COLO829 (cell line): ENCODE data around the gene ABCA2.
"Not testable (repeated sequence)": the region's sequence is repeated elsewhere in the genome, so short reads cannot be mapped to it uniquely, and the experiment has no call there.

Experiments
- DNase-seq: peaks from one replicate; pipeline ENCODE4 v3.0.0; 2012; ENCODE audit warnings: low spot score

Gene ABCA2

DNA sequence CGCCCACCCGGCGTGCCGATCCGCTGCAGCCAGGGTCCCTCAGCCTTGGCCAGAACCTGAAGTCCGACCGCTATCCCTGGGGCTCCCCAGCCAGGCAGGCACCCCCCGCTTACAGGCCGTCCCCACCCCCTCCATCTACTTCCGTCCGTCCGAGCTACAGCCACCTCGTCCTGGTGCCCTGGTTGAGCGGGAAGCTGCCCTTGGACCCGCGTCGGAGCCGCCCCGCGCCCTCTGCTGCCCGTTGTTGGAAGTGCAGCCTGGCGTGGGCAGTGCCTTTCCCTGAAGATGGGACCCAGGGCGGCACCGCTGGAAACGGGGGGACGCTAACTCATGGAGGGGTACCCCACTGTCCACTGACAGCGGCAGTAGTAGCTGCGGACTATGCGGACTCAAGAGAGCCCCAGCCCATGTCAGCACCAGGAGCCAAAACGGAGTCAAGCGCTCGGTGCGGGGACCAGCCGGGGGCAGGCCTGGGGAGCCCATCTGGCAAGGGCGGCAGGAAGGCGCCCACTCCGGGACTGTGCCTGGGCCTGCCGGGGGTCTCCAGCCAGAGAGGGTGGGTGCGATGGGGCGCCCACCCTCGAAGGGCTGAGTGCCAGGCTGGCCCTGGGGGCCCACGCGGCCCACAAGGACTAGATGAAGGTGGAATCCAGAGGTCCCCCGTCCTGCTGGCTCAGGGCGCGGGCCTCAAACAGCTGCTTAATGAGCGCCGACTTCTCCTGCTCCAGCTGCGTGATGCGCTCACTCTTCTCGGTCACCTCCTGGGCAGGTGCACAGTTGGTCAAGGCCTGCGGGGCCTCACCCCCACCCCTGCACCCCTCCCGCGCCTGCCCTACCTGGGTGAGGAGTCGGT is 36.2 kb upstream of the ABCA2 start:
- DNase-seq: peak; percentile 64

DNA sequence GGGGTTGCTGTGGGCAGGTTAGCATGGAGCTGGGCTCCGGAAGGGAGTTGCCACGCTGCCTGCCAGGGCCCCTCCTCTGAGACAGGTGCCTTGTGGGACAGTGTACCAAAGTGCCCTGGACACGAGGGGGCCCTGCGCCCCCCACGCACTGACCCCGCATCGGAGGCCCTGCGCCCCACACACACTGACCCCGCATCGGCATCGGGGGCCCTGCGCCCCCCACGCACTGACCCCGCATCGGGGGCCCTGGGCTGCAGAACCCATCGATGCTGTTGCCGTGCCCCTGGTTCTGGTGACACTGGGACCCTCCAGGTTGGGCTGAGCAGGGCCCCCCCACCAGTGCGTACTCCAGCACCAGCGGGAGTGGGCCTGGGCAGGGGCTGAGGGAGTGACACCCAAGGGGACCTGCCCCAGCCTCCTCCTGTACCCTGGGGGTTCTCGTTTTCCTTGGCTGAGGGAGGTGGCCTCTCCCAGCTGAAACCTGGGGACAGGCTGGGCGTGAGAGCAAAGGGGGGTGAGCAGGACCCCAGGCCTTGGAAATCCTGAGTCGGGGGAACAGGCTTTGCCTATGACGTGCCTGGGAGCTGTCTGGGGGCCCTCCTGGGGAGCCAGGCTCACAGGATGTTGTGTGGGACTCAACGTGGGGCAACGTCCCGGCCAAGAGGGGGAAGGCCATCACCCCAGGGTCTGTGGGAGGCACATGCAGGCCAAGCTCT is 35.4 kb upstream of the ABCA2 start:
- no peak for DNase-seq

DNA sequence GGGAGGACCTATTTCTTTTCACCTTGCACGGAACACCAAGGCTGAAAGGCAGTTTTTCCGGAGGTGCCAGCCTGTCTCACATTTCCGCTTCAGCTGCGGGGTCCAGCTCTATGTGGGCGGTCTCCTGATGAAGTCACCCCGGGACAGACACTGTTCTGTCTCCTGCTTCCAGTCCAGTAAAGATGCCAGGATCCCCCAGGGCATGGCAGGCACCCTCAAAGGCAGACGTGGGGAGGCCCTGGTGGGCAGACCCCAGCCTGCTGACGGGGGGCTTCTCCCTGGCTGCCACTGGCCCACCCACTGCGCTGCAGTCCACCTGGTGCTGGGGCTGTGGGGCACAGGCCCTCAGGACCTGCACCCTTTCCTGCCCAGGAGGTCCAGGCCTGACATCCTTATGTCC is 34.8 kb upstream of the ABCA2 start:
- not testable (repeated sequence) for DNase-seq

DNA sequence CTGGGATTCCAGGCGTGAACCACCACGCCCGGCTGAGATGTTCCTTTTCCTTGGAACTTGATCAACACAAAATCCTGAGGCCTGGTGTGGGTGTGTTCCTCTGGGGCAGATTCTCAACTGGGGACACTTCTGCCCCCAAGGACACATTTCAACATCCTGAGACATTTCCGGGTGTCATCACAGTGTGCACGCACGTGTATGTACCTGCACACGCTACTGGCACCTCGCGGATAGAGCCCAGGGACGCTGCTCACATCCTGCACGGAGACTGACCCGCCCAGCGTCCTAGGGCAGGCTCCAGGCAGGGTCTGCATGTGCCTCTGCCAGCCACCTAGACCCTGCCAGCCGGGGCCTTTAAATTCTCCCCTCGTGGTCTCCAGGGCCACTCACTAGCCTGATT is 34.3 kb upstream of the ABCA2 start:
- DNase-seq: no peak

DNA sequence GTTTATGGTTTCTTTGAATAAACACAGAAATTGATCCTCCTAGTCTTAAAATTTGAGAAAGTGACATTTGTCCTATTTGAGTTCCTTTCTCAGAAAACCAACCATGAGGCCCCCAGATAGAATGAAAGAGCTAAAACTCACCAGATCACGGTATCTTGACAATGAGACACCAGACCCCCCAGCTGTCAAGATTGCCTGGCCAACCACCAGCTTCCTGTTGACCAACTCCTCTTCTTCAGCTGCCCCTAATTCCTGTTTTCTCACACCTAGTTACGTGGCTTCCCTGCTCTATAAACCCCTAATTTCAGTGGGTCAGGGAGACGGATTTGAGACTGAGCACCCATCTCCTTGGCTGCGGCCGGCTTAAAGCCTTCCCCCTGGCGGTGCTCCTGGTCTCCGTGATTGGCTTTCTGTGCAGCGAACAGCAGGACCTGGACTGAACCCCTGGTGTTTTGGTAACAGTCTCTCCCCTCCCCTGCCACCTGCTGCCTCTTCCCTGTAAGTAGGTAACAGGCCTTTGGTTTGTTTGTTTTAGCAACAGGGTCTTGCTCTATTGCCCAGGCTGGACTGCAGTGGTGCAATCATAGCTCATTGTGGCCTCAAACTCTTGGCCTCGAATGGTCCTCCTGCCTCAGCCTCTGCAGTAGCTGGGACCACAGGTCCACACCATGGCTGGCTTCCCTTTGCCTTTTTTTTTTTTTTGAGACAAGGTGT is 30.6 kb upstream of the ABCA2 start:
- no peak for DNase-seq

DNA sequence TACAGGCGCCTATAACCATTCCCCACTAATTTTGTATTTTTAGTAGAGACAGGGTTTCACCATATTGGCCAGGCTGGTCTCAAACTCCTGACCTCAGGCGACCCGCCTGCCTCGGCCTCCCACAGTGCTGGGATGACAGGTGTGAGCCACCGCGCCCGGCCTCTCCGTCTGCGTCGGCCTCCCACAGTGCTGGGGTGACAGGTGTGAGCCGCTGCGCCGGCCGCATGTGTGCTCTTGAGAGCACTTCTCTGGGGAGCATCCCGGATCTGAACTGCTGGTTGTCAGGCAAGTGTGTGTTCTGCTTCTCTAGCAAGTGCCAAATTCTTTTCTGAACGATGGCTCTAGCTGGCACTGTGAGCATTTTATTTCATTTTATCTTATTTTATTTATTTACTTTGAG is 29.5 kb upstream of the ABCA2 start:
- DNase-seq: no peak

DNA sequence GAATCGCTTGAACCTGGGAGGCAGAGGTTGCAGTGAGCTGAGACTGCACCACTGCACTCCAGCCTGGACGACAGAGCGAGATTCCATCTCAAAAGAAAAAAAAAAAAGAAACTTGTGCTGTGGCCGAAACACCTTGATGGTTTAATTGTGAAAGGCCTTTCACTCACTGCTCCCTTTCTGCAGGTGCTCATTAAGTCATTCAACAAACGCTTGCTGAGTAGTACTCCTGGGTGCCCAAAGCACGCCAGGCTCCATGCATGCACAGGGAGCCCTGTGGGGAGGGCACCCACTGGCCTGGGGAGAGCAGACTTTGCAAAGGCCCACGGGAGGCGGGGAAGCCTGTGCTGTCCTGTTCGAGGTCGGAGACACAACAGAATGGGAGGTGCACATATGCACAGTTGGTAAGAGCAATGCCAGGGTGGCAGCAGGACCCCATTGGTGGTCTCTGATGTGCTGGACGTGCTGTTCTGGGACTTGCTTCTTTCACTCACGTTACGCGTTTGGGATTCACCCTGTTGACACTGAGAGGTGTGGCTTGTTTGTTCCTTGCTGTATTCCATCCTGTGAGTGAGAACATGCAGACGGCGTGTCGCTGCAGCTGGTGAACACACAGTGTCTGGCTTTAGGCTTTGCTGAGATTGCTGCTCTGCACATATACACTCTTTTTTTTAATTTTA is 28.8 kb upstream of the ABCA2 start:
- no peak for DNase-seq

DNA sequence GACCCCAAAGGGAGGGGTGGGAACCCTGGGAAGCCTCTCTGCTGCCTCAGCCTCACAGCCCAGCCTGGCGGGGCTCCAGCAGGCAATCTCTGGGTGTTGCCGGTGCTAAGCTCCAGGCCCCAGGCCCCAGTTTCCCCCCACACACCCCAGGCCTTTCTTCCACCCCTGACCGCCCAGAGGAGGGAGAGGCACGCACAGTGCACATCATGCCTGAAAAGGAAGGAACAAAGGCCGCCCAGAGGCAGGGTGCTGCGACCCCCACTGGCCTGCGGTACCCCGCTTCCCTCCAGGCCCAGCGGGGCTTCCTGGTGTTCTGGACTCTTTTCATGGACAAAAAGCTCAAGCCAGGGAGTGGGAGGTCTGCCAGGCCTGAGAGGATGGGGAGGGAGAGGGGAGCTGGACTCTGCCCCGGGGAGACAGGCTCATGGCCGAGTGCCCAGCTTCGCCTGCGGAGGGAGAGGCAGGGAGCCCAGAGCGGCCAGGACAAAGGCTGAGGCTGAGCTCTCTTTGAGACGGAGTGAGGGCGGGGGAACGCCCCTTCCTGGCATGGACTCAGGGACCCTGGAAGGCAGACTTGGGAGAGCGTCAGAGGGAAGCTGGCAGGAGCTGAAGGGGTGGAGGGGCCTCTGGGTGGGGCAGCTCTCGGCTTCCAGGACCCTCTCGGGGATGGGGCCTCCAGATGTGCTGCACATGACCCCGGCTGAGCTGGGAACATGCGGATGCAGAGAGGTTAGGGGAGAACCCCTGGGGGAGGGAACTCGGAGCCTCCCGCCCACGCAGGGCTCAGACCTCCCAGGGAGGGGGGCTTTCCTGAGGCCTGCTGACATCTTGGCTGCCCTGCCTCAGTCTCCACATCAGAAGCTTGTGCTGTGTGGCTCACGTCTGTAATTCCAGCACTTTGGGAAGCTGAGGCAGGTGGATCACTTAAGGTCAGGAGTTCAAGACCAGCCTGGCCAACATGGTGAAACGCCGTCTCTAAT is 27.6 kb upstream of the ABCA2 start:
- peak; percentile 67 for DNase-seq

DNA sequence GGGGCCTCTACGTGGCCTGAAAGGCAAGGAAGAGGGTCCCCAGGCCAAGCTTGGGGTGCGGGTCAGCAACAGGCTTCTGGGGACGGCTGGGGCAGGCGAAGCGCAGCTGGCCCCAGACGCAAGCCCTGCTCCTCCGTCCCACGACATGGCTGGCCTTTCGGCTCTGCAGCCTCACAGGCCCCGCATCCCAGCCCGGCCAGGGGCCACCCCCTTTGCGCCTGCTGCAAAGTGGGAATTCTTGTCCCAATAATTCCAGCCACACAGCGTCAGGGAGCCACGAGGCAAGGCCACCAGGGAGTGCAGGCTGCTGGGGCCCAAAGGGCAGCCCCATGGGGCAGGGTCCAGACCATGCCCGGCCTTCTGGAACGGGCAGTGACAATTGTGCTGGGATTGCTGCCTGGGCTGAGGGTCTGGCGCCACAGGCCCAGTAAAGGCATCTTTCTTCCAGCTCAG is 26.9 kb upstream of the ABCA2 start:
- DNase-seq: no peak

DNA sequence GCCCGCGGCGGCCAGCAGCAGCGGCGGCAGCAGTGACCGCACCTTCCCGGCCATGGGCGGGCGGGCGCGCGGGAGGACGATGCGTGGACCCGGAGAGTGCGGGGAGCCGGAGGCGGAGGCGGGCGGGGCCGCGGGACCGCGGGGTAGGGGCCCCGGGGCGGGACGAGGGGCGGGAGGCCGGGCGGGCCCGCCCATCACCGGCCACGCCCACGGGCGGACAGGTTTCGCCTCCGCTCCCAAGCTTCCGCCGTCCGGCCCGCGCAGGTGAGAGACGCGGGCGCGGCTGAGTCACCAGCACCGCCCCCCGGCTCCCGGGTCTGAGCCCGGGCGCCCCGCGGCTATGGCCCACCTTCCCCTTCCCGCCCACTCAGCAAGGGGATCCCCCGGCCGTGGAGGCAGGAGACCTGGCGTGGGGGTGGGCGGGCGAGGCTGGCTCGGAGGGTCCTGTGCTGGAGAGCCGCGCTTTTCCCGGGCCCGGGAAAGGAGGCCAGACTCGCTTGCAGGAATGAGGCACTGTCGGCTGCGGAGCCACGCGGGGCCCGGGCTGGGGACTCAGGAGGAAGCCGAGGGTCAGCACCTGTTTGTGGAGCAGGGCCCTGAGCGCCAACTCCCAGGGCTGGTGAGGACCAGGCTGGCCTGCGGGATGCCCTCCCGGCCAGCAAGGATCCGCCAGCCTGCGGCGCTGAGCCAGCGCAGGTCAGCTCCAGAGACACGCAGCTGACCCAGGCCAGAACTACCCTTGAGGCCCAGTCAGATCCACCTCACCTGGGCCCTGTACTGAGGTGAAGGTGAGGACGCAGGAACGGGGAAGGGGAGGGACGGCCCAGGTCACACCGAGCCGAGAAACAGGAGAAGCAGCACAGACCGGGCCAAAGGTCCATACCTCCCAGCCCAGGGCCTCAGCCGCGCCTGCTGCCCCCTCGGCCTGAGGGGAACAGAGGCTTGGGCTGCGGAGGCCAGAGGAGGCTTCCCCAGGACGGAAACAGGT is 26.2 kb upstream of the ABCA2 start, which contains the start of gene ENTPD2:
TSS of gene ENTPD2 (minus strand) at position 118 of the 988 bp plus-strand sequence. CDS start at position 54, 64 bp downstream.
- no peak for DNase-seq

DNA sequence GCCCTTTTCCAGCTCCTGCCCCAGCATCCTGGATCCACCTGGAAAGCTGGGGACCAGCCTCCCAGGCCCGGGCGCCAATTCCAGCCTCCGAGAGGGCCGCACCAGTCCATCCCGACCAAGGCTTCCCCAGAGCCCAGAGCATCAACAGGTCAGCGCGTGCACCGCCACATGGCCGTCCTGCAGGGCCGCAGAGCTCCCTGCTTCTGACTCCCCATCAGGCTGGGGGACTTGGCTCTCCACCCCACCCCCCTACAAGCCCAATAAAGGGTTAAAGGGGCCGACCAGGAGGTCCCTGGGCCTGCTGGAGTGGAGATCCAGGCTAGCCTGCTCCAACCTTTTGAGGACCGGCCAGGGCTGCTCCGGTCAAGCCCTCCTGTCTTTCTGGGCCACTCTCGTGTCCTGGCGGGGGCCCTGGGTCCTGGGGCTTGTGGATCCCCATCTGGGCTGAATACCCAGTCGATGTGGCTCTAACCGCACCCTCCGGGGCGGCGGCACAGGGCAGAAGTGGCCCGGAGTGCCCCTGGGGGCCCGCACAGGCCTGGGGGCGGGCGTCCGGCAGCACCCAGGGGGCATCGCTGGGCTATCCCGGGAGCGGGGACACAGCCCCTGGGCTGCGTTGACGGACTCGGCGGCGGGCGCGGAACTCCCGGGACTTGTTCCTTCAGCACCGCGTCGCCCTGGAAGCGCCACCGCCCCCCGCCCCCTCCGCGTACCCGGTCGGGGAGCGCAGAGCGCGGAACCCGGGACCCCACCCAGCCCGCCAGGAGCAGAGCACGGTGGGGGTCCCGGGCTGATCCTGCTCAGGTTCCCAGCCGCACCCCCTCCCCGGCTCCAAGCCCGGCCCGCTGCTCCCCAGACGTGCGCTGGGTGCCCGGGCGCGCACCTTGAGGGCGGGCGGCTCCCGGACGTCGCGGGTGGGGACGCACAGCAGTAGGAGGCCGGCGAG is 25.2 kb upstream of the ABCA2 start:
- DNase-seq: no peak

DNA sequence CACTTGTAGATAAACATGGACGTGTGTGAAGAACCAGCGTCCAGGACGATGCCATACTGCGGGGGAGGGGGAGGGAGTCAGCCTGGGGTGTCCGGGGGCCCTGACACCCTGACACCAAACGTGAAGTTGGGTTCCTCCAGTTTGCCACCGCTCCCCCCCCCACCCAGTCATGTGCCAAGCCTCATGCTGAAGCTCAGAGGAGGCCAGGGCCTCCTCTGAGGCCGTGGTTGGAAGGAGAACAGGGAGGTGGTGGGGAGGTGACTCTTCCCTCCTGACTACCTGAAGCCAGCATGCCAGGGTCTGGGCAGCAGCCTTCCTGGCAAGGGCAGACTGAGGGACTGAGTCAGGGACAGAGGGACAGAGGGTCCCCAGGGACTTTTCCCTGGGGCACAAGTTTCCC is 24.3 kb upstream of the ABCA2 start:
- no peak for DNase-seq

DNA sequence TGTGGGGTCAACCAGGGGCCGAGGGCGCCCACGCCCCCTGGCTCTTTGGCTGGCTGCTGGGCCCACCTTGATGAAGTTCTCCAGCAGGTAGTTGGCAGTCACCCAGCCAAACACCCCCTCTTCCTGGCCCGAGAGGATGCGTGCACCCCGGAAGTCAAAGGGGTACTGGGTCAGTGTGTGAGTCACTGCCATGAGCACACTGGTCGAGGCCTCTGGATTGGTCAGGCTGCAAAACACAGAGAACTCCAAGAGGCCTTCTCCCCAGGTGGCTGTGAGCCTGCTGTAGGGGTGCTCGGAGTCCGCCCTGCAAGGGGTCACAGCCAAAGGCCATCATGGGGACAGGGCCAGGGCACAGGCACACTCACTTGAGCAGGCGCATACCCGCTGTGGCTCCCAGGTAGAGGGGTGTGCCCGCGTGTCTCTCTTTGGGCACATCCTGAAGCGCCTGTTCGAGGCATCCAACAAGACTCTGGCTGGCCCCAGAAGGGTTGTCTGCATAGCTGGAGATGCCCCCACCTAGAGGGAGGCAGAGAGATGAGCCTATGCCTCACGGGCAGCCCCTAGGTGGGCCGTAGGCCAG is 23.2 kb upstream of the ABCA2 start:
- no peak for DNase-seq

DNA sequence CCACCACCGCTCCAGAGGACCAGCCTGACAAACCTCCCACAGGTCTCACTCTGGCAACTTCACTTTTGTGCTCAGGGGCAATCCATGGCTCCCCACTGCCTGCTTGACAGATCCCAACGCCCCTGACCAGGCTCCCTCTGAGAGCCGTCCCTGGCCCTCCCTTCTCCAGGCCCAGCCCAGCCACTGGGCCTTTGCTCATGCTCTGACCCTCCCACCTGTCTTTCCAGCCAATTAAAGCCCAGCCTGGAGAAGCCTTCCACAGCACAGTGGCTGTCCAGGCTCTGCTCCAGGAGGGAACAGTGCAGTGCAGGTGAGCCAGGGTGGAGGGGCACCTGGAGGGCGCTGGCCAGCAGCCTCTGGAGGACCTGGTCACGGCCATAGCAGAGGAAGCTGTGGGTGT is 22.5 kb upstream of the ABCA2 start:
- DNase-seq: no peak

DNA sequence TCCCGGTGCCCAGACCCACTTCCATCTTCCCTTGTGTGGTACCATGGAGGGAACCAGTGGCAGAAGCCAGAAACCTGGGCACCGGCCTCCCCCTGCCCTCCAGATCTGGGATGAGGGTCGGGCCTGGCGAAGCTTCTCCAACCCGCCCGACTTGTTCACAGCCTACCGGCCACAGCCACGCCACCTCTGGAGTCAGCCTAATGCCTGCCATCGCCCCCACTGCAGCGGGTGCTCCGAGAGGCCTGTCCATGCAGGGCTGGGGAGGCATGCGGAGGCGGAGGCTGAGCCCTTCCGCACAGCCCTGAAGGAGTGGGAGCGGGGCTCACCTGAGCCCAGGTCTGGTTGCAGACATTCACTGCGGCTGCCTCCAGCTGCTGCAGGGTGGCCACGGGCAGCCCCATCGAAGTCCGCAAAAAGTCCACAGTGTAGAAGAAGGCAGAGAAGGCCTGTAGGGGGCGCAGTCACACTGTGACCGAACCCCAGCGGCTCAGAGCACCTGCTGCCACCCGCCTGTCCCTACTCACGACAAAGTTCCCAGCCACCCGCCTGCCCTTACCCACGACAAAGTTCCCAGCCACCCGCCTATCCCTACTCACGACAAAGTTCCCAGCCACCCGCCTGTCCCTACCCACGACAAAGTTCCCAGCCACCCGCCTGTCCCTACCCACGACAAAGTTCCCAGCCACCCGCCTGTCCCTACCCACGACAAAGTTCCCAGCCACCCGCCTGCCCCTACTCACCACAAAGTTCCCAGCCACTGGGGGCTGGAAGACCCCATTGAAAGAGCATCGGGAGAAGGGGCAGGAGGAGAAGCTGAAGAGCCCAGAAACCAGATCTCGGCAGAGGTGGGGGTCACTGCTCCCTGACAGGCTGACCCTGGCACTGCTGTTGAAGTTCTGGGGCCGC is 21.8 kb upstream of the ABCA2 start:
- peak; percentile 59 for DNase-seq

DNA sequence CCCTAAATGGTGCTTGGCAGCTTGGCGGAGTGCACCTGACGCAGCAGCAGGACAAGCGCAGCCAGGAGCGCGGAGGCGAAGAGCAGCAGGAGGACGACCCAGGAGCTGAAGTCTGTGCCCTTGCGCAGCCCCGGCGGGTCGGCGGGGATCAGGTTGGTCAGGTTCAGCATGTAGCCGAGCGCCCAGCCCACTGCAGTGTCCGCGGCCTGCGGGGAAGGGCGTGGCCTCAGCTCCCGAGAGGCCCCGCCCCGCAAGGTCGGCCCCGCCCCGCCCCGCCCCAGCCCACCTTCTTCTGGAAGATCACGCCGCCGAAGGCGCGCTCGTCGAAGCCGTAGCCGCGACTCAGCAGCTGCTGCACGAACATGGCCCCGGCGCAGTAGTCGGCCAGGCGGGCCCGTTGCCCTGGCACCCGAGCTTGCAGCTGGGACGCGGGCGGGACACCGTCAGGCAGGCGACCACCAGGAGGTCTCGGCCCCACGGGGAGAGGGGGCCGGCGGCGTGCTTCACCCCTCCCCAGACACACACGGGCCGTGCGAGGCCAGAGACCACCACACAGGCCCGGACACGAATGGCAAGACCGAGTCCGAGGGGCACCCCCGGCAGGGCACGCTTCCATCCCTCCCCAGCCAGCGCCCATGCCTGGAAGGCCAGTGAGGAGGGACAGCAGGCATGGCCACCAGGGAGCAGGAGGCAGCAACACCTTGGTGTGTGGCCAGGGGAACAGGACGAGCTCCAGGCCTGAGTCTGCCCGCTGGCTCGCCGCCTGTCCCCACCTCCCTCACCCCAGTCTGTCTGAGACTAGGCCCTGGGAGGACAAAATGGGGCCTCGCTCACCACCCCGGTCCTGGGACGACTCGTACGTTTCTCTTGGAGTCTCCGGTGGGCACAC is 20.9 kb upstream of the ABCA2 start:
- no peak for DNase-seq
